G401.6 (cell line): Measurements from ENCODE around the gene PRKCQ.

ENCODE experiments used
- FAIRE-seq: peaks from 2 replicates; lab custom pipeline; 2012; peaks lifted over from hg19 to GRCh38; lab: Jason Lieb, UNC

The PRKCQ gene

GRCh38 chr10:6520138-6520537, 59.9 kb downstream of the PRKCQ start:
- no peak for FAIRE-seq

GRCh38 chr10:6518791-6519429, 61.2 kb downstream of the PRKCQ start:
- FAIRE-seq, result no peak

DNA sequence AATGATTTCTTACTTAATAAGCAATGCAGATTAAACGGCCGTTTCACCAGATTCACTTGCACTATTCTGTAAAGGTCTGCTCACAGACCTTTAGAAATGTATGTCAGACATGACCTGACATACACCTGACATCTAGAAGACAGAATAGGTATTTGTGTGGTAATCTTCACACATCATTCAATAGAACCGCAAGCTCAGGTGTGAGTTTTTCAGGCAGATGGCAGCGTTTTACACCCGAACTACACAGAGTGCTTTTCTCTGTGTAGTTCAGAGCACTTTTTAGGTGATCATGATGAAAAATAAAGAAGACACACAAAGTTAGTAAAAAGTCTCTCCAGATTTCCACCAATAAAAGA, 63.2 kb downstream of the PRKCQ start:
- no peak for FAIRE-seq

- no peak for FAIRE-seq
Measured at GRCh38 chr10:6516281-6516928, 63.7 kb downstream of the PRKCQ start.

- no peak for FAIRE-seq
Measured at GRCh38 chr10:6514844-6515780, 65.0 kb downstream of the PRKCQ start.

DNA sequence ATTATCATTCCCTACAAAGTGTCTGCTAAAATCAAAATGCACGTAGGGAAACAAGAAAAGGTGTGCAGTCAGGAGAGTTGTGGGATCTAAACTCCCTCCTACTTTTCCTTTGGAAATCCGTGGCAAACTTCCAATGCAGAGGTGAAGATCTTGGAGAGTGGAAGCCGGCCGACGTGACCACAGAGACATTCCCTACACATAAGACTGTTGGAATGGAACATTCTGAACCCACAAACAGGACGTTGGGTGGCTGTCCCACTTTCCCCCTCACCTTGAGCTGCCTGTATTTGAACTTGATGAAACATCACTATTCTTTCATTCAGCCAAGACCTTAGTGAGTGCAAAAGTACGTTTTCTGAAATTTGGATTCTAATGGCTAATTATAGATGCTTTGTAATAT, 65.9 kb downstream of the PRKCQ start:
- FAIRE-seq, result no peak

DNA sequence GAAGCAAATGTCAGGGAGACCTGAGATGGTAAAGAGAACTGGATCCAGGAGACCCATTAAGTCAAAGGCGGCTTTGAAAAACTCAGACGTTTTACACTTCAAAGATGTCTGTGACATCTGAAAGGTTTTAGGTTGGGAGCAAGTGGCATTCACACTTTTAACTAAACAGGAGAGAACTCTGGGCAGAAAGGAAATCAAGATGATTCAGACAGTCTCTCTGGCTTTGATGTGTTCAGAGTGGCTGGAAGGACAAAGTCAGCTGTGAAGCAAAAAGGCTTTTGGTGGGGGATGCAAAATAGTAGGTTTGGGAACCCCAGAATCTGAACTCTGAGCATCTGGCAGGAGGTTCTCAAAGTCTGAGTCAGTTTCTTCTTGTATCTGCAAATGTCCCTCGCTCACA, 66.6 kb downstream of the PRKCQ start:
- FAIRE-seq, result no peak

GRCh38 chr10:6512182-6512581, 67.9 kb downstream of the PRKCQ start:
- no peak for FAIRE-seq

GRCh38 chr10:6511347-6511746, 68.7 kb downstream of the PRKCQ start:
- FAIRE-seq, result no peak

DNA sequence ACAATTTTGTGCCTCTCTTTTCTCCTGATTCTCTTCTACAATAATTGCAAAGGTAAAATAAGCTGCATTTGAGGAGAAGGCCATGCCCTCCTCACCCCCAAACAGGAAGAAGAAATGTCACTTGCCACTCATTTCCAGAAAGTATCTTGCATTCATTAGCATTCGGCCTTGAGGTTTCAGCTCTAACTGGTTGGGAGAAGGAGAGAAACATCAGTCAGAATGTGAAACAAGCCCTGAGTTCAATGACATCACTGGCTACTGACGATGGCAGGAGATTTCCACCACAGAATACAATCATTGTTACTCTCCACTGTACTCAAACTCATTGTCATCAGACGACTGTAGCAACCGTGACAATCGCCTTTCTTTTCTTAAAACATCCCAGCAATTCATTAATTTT, 72.8 kb downstream of the PRKCQ start:
- FAIRE-seq, result no peak

GRCh38 chr10:6505300-6505699, 74.8 kb downstream of the PRKCQ start:
- FAIRE-seq, result no peak

DNA sequence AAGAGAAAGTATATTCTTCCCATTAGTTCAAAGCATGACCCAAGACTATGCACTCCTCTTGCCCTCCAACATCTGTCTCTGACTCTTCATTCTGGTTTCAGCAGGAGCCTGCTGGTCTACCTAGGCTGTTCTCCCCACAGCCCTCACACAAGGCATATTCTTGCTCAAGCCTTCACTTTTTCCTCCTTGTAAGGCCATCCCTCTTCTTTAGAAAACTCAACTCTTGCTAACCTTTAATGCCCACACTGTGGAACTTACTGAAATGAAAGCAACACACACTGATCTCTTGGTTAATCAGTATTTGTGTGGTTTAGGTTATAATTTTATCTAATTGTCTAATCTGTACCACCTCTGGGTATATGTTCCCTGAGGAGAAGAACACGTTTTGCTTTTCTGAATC, 75.8 kb downstream of the PRKCQ start:
- FAIRE-seq, result no peak

DNA sequence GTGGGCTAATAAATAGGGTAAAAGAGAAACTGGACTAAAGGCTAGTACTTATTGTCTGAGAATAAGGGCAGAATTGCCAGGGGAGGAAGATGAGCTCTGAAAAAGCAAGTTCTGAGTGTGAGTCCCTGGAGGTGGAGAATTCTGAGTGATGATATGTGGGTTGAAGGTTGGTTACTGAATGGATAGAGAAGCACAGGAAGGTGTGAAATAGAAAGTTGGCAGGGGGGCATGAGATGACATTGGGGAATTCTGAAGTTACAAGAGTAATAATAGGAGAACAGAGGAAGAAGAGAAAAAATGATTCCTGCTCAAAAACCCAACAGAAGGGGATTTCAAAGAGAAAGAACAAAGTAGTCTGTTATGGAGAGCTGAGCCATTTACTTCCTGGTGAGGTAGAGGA, 76.9 kb downstream of the PRKCQ start:
- no peak for FAIRE-seq

DNA sequence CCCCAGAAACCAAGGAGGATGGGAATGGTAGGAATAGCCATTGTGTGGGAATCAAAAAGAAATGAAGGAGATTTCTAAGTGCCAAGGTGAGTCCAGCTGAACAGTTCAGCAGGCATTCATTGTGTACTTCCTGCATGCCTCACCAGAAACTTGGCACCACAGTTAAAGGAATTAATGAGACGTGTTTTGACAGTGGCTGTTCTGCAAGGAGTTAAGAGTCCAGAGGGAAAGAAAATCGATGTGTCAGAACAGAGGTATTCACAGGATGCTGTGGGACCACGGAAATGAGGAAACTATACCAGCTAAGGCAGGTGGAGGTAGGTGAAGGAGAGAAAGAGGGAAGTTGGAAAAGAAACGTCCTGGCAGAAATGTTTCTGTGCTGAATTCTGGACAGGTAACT, 78.1 kb downstream of the PRKCQ start:
- no peak for FAIRE-seq

DNA sequence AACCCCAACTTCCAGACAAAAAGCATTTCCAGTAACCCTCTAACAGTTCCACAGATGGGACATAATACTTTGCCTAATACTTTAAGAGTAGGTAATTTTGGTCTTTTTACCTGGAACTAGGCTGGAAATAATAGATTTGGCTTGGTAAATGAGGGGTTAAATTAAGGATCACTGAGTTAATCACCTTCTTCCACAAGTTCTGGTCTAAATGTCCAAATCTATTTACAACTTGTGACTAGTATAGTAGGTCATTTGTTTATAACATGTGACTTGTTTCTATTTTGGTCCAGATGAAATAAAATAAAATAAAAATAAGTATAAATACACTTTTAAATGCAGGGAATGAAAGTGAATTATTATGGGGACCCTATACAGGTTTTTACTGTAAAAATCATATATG, 80.1 kb downstream of the PRKCQ start:
- no peak for FAIRE-seq

GRCh38 chr10:6498771-6499170, 81.3 kb downstream of the PRKCQ start:
- no peak for FAIRE-seq

- no peak for FAIRE-seq
Measured at GRCh38 chr10:6497620-6498019, 82.5 kb downstream of the PRKCQ start.

- no peak for FAIRE-seq
Measured at GRCh38 chr10:6494936-6495592, 85.0 kb downstream of the PRKCQ start.

GRCh38 chr10:6494442-6494819, 85.6 kb downstream of the PRKCQ start:
- FAIRE-seq, result no peak

DNA sequence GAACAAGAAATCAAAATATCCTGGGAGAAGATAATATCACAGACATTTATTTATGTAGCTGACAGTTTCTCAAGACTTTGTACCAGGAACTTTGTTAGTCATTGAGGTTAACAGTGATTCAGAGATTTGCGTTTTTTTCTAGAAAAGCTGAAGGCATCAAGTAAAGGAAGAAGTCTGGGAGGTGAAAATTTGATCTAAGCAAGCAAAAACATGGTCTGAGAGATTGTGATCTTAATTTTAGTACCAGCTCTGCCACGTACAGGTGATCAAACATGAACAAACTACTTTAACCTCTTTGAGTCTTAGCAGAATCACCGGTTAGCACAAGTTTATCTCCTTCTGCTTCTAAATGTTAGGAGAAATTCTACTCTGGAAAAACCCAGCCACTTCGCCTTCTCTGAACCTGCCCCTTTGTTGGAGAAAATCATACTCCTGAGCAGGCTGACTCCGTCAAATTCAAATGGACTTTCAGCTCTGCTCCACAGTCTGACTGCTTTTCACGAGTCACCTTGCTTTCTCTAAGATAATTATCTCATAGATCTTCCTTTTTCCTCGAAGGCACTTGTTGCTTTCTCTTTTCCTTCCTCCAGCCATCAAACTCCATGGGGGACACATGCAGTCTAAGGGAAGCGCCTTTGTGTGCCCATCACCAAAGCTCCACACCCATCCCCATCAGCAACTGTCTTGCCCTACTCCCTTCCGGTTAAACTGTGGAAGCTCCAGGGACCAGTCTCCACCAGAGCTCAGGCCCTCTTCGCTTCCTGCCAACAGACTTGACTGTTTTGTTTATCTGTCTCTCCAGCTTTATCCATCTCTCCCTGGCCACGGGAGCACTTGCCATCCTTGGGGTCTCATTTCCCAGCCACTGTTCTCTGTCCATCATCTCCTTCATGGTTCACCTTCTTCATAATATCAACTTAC, 86.3 kb downstream of the PRKCQ start:
- no peak for FAIRE-seq

GRCh38 chr10:6492896-6493295, 87.2 kb downstream of the PRKCQ start:
- no peak for FAIRE-seq
